ENCODE results near the gene DAP.

DAP gene

GRCh38 chr5:10675177-10675700 is 85.8 kb downstream of the DAP start:
- no peaks in the 10 kb centered on the region for H3K4me1 ChIP-seq
- H3K27ac ChIP-seq = no peak overlapping the region
- TF ChIP-seq CTCF (IDR thresholded peaks at IDR 0.05) = no peak
- H3K4me3 ChIP-seq = no peak overlapping the region
- no peak for DNase-seq
- peaks cover 0 to 2% (median 0%) of the 10 kb centered on the region in 3 donors for H3K9me3 ChIP-seq
- H3K36me3 ChIP-seq = peaks cover 29 to 32% (median 31%) of the 10 kb centered on the region in 3 donors
- intact Hi-C loops (cut with DNase I; ENCODE audit: low total_unique reads) = no loop called here
- no peaks in the 10 kb centered on the region for H3K27me3 ChIP-seq

- Histone ChIP-seq H3K36me3 (peaks cover 22 to 25% (median 24%) of the 10 kb centered on the region in 3 donors), H3K27me3 (no peaks in the 10 kb centered on the region), H3K27ac (no peak overlapping the region), H3K4me1 (no peaks in the 10 kb centered on the region), H3K9me3 (peaks cover 0 to 2% (median 0%) of the 10 kb centered on the region in 3 donors), H3K4me3 (no peak overlapping the region)
- intact Hi-C loops (cut with DNase I; ENCODE audit: low total_unique reads) = no loop called here
- no peak for TF ChIP-seq CTCF (IDR thresholded peaks at IDR 0.05)
- no peak for DNase-seq
Observed at GRCh38 chr5:10674582-10674981, 86.5 kb downstream of the DAP start.

GRCh38 chr5:10674096-10674495 is 86.9 kb downstream of the DAP start:
- Histone ChIP-seq H3K27ac (no peak overlapping the region), H3K4me3 (no peak overlapping the region), H3K27me3 (no peaks in the 10 kb centered on the region), H3K4me1 (no peaks in the 10 kb centered on the region), H3K36me3 (peaks cover 17 to 20% (median 20%) of the 10 kb centered on the region in 3 donors), H3K9me3 (peaks cover 0 to 2% (median 0%) of the 10 kb centered on the region in 3 donors)
- no peak for TF ChIP-seq CTCF (IDR thresholded peaks at IDR 0.05)
- DNase-seq = no peak
- intact Hi-C loops (cut with DNase I; ENCODE audit: low total_unique reads) = no loop called here

GRCh38 chr5:10673407-10673806 is 87.6 kb downstream of the DAP start:
- intact Hi-C loops (cut with DNase I; ENCODE audit: low total_unique reads) = no loop called here
- Histone ChIP-seq H3K4me1 (no peaks in the 10 kb centered on the region), H3K27ac (no peak overlapping the region), H3K36me3 (peaks cover 11 to 14% (median 13%) of the 10 kb centered on the region in 3 donors), H3K27me3 (no peaks in the 10 kb centered on the region), H3K9me3 (peaks cover 0 to 2% (median 0%) of the 10 kb centered on the region in 3 donors), H3K4me3 (no peak overlapping the region)
- no peak for DNase-seq
- TF ChIP-seq CTCF (IDR thresholded peaks at IDR 0.05) = no peak

- no peak for TF ChIP-seq CTCF (IDR thresholded peaks at IDR 0.05)
- H3K4me1 ChIP-seq = no peaks in the 10 kb centered on the region
- no peaks in the 10 kb centered on the region for H3K27me3 ChIP-seq
- H3K9me3 ChIP-seq = peaks cover 0 to 2% (median 0%) of the 10 kb centered on the region in 3 donors
- intact Hi-C loops (cut with DNase I; ENCODE audit: low total_unique reads) = no loop called here
- peaks cover 7 to 9% (median 9%) of the 10 kb centered on the region in 3 donors for H3K36me3 ChIP-seq
- no peak overlapping the region for H3K4me3 ChIP-seq
- no peak overlapping the region for H3K27ac ChIP-seq
- no peak for DNase-seq
Observed at GRCh38 chr5:10673017-10673389, 88.0 kb downstream of the DAP start.

All from tibial artery (tissue), 4 donors.